H54 (cell line): Measurements from ENCODE around the gene PAM.

ENCODE experiments used
- DNase-seq: peaks from one replicate; pipeline ENCODE4 v3.0.0; 2011; ENCODE audit warnings: low spot score, mixed read lengths; ENCODE audit not compliant: insufficient read length
- FAIRE-seq: peaks from 3 replicates; lab custom pipeline; 2011; peaks lifted over from hg19 to GRCh38; lab: Jason Lieb, UNC
- POLR2A ChIP-seq: IDR thresholded peaks from 2 replicates; pipeline ENCODE4 v1.6.1; 2011; ENCODE audit warnings: low read depth, mild to moderate bottlenecking, low read length

PAM gene

GRCh38 chr5:103005276-103005675 lies 250.2 kb downstream of the PAM start:
- no peak for DNase-seq
- TF ChIP-seq POLR2A: no peak
- FAIRE-seq: no peak

- no peak for TF ChIP-seq POLR2A
- FAIRE-seq (no peak), DNase-seq (no peak)
Observed at GRCh38 chr5:103006921-103007320, 251.8 kb downstream of the PAM start.

GRCh38 chr5:103010168-103010567 lies 255.1 kb downstream of the PAM start:
- TF ChIP-seq POLR2A: no peak
- no peak for FAIRE-seq
- no peak for DNase-seq

GRCh38 chr5:103013933-103014552 lies 258.9 kb downstream of the PAM start:
- TF ChIP-seq POLR2A: no peak
- FAIRE-seq: no peak
- no peak for DNase-seq

- no peak for DNase-seq
- TF ChIP-seq POLR2A: no peak
- FAIRE-seq: no peak
Observed at GRCh38 chr5:103014983-103015382, 259.9 kb downstream of the PAM start.

- DNase-seq: no peak
- TF ChIP-seq POLR2A: no peak
- FAIRE-seq: no peak
Observed at GRCh38 chr5:103016167-103016566, 261.1 kb downstream of the PAM start.

- no peak for TF ChIP-seq POLR2A
- FAIRE-seq: no peak
Observed at GRCh38 chr5:103019804-103020203, 264.7 kb downstream of the PAM start.

GRCh38 chr5:103021314-103021713 lies 266.2 kb downstream of the PAM start:
- no peak for TF ChIP-seq POLR2A
- DNase-seq: no peak
- FAIRE-seq: peak; percentile 93

More at GRCh38 chr5:103019804-103020203, 264.7 kb downstream of the PAM start:
- DNase-seq: no peak

- FAIRE-seq (no peak), DNase-seq (no peak)
- no peak for TF ChIP-seq POLR2A
Observed at GRCh38 chr5:103027267-103027666, 272.2 kb downstream of the PAM start.

GRCh38 chr5:103031607-103032006 lies 276.5 kb downstream of the PAM start:
- FAIRE-seq (no peak), DNase-seq (no peak)
- no peak for TF ChIP-seq POLR2A

GRCh38 chr5:103033696-103034095 lies 278.6 kb downstream of the PAM start:
- FAIRE-seq: no peak
- DNase-seq: no peak
- no peak for TF ChIP-seq POLR2A

GRCh38 chr5:103034662-103035392 lies 279.7 kb downstream of the PAM start:
- FAIRE-seq (no peak), DNase-seq (no peak)
- no peak for TF ChIP-seq POLR2A

GRCh38 chr5:103035701-103036100 lies 280.6 kb downstream of the PAM start:
- DNase-seq (no peak), FAIRE-seq (no peak)
- TF ChIP-seq POLR2A: no peak

- FAIRE-seq (no peak), DNase-seq (no peak)
- TF ChIP-seq POLR2A: no peak
Observed at GRCh38 chr5:103036601-103037000, 281.5 kb downstream of the PAM start.
